Activated naive CD4-positive, alpha-beta T cell treated with anti-CD3 and anti-CD28 coated beads, Interleukin-2, amount 50 U/mL, for 72 hours (primary cell): ENCODE results near the gene LRBA. TPM values are rescaled to one million over a fixed set of nuclear protein-coding genes. Genes with fewer than 3 reads are reported as not detected.

Experiments used
- ATAC-seq, 2 donors: fragments of 150-1000 bp; cut with Tn5 transposase; 2 replicates each; pipeline ENCODE4 v1.10.0; 2021; ENCODE audit warnings: mild to moderate bottlenecking in 2 of 2, moderate library complexity in 2 of 2
- DNase-seq, 2 donors: peaks; one replicate each; pipeline ENCODE4 v3.0.0; 2021 to 2022; ENCODE audit warnings: low spot score in 2 of 2
- H3K27ac Mint-ChIP-seq, 2 donors: one replicate each; pipeline ENCODE4 v1.8.0; 2022; ENCODE audit warnings: mild to moderate bottlenecking in 2 of 2, mixed read lengths in 2 of 2
- H3K36me3 Mint-ChIP-seq, 2 donors: one replicate each; pipeline ENCODE4 v1.8.0; 2022; ENCODE audit warnings: mixed read lengths in 2 of 2
- H3K9me3 Mint-ChIP-seq, 2 donors: one replicate each; pipeline ENCODE4 v1.8.0; 2022; ENCODE audit warnings: mixed read lengths in 2 of 2
- total RNA-seq, 2 donors: library from RNA; stranded (reverse); gene quantifications; one replicate each; pipeline ENCODE4 v1.2.3, GENCODE V29; 2022

Gene LRBA
- total RNA-seq, 2 donors from 2014 or later, result 72.0 to 77.9 TPM

GRCh38 chr4:150289881-150290280 lies 725.2 kb downstream of the LRBA start:
- H3K36me3 Mint-ChIP-seq, result peaks cover 5% of the 10 kb centered on the region in 2 donors
- H3K27ac Mint-ChIP-seq, result no peak overlapping the region
- ATAC-seq (no peak), DNase-seq (no peak)
- H3K9me3 Mint-ChIP-seq, result no peaks in the 10 kb centered on the region

GRCh38 chr4:150289198-150289597 lies 725.9 kb downstream of the LRBA start:
- Mint-ChIP-seq H3K36me3 (peaks cover 5% of the 10 kb centered on the region in 2 donors), H3K27ac (no peak overlapping the region), H3K9me3 (no peaks in the 10 kb centered on the region)
- ATAC-seq, result no peak
- DNase-seq, result no peak

- no peaks in the 10 kb centered on the region for H3K9me3 Mint-ChIP-seq
- peaks cover 20 to 25% of the 10 kb centered on the region in 2 donors for H3K36me3 Mint-ChIP-seq
- ATAC-seq (no peak), DNase-seq (no peak)
- no peak overlapping the region for H3K27ac Mint-ChIP-seq
Observed at GRCh38 chr4:150286656-150287055, 728.4 kb downstream of the LRBA start.

- Mint-ChIP-seq H3K36me3 (peaks cover 48 to 51% of the 10 kb centered on the region in 2 donors), H3K27ac (peak overlapping the region in 1 of 2 donors; percentile 39), H3K9me3 (peaks cover 0 to 5% of the 10 kb centered on the region in 2 donors)
- ATAC-seq (peak in 1 of 2 donors; percentile 50), DNase-seq (no peak)
Observed at GRCh38 chr4:150283689-150284088, 731.4 kb downstream of the LRBA start.

- DNase-seq, result no peak
- no peak for ATAC-seq
- Mint-ChIP-seq H3K36me3 (peaks cover 61 to 72% of the 10 kb centered on the region in 2 donors), H3K27ac (peak overlapping the region in 1 of 2 donors; percentile 53), H3K9me3 (peaks cover 4 to 10% of the 10 kb centered on the region in 2 donors)
Observed at GRCh38 chr4:150280975-150281374, 734.1 kb downstream of the LRBA start.

DNA sequence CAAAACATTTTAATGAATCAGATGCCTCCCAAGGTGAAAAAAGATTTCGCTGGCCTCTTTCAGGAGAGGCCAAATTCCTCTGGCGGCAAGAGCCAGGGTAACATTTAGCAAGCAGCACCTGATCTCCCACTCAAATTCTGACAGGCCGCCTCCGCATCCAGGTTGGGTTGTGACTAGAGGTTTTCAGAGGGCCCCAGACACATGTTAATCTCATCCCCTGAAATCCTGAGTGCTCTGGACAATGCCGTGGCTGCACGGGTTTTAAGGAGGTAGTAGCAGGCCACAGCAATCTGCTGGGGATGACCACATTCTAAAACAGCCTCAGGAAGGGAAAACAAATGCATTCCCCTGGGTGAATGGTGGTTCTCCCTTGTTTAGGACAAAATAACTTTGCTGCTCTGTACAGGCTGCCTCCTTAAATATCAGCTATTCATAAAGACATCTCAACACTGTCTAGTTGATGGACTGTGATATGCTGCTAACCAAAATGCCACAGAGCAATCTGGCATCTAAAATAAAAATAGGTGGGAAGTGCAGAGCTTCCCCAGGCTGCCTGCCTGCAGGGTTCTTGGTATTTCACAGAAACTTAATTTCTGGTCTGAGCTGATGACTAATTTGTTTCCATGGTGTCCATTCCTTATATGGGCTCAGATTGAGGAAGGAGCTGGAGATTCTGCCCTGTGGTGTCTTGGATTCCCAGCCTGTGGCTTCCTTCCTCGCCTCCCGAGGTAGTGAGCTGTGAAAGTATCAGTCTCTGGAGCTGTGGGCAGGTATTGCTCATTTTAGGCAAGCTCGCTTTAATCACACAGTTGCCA lies 734.8 kb downstream of the LRBA start:
- peak in 1 of 2 donors; percentile 28 for ATAC-seq
- Mint-ChIP-seq H3K9me3 (peaks cover 4 to 10% of the 10 kb centered on the region in 2 donors), H3K27ac (peak overlapping the region; percentile 14 to 53), H3K36me3 (peaks cover 64 to 74% of the 10 kb centered on the region in 2 donors)
- DNase-seq, result no peak

DNA sequence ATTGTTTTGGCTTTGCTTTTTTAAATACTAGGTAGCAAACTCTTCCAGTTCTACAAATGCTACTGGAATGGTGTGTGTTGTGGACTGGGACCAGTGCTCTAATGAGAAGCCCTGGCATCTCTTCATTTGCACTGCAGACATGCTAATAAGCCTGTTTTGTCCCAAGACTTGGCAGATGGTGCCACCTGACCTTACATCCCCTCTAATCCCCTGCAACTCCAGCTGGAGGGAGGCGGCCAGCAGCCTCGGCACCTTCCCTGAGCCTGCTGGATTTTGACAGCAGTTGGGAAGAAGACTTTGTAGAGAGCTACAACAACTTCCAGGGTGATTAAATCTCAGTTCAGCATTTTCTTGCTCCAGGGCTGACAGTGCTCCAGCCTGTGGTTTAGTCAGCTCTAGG lies 736.9 kb downstream of the LRBA start:
- Mint-ChIP-seq H3K27ac (no peak overlapping the region), H3K36me3 (peaks cover 74 to 81% of the 10 kb centered on the region in 2 donors), H3K9me3 (peaks cover 9 to 16% of the 10 kb centered on the region in 2 donors)
- ATAC-seq (no peak), DNase-seq (no peak)

DNA sequence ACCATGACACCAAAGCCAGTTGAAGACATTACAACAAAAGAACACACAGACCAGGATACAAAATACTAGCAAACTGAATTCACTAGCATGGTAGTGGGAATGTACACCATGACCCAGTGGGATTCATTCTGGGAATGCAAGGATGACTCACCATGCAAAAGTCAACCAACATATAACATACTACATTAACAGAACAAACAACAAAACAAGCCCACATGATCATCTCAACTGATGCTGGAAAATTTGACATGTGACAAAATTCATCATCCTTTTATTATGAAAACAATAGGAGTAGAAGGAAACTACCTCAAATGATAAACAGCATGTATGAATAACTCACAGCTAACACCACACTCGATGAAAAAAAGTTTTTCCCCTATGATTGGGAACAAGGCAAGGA lies 746.6 kb downstream of the LRBA start:
- ATAC-seq (no peak), DNase-seq (no peak)
- Mint-ChIP-seq H3K27ac (peak overlapping the region in 1 of 2 donors; percentile 63), H3K36me3 (peaks cover 17 to 43% of the 10 kb centered on the region in 2 donors), H3K9me3 (peaks cover 0 to 4% of the 10 kb centered on the region in 2 donors)

- DNase-seq, result no peak
- Mint-ChIP-seq H3K27ac (no peak overlapping the region), H3K36me3 (peaks cover 6 to 32% of the 10 kb centered on the region in 2 donors), H3K9me3 (peaks cover 0 to 4% of the 10 kb centered on the region in 2 donors)
- no peak for ATAC-seq
Observed at GRCh38 chr4:150265806-150266205, 749.3 kb downstream of the LRBA start.

DNA sequence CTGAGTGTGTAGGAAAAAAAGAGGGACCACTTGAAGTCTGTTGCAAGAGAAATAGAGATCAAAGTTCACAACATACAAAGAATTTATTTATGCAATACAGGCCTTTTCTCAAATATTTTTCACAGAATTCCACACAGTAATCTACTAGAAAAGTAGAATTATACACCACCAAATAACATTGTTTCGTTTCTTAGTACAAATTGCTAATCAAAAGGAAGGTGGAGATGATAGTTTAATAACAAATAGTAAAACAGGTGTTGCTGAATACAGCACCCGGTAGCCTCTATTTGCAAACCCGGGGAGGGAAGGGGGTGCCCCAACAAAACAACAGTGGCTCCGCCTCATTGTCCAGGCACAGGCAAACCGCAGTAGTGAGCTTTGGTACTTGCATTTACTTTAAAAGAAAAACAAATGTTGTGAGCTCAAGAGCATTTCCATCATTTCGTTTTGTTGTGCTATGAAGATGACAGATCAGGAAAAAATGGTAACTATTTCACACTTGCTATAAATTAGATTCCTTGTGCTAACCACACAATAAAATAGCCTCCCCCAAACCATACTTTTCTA lies 750.4 kb downstream of the LRBA start:
- Mint-ChIP-seq H3K27ac (peak overlapping the region in 1 of 2 donors; percentile 48), H3K36me3 (peaks cover 6 to 25% of the 10 kb centered on the region in 2 donors), H3K9me3 (peaks cover 0 to 4% of the 10 kb centered on the region in 2 donors)
- no peak for ATAC-seq
- DNase-seq, result no peak

DNA sequence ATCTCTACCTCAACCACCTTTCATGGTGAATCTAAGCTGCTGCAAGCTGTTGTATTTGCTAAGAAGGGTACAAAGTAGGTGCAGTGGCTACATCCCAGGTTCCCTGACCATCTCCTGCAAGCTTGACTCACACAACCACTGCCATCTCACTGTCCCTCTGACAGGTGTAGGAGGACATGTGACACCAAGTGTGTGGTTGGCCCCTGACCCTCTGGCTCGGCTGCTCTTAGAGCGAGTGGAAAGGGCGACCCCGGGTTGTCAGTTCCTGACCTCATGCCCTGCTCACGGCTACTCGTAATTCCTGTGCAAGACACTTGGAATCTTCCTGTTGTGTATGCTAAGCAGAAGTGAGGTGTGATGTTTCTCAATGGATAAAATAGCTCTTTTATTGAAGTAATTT lies 752.5 kb downstream of the LRBA start:
- DNase-seq (no peak), ATAC-seq (no peak)
- Mint-ChIP-seq H3K9me3 (peaks cover 0 to 4% of the 10 kb centered on the region in 2 donors), H3K27ac (no peak overlapping the region), H3K36me3 (peaks cover 6 to 12% of the 10 kb centered on the region in 2 donors)

GRCh38 chr4:150261571-150261970 lies 753.5 kb downstream of the LRBA start:
- DNase-seq (no peak), ATAC-seq (no peak)
- peaks cover 6 to 7% of the 10 kb centered on the region in 2 donors for H3K36me3 Mint-ChIP-seq
- H3K9me3 Mint-ChIP-seq, result no peaks in the 10 kb centered on the region
- H3K27ac Mint-ChIP-seq, result no peak overlapping the region

DNA sequence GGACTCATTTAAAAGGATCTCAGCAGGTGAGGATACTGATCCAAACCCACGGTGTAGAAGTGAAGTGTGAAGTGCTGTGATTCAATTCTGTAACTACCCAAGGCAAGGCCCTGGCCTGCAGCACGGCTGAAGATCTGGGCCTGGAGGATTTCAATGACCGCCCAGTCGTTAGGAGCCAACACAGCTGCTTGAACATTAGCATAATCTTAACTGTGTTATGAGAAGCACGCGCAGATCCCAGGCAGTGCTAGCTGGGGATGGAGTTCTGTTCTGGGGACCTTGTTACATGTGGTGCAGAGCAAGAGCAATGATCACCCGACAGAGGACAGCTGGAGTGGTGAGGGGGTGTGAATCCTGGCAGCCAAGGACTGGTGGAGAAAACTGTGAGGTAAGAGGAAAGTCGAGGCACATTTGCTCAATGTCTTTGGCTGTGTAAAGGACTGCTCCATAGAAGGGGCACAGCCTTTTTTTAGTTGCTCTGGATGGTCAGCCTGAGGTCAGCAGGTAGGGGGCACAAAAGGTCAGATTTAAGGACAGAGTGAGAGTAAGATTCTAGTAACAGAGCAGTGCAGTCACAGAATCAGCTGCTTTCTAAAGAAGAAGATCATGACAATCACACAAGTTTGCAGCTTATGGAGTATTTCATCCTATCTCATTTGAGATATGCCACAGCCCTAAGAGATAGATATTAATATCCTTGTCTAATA lies 755.1 kb downstream of the LRBA start:
- Mint-ChIP-seq H3K36me3 (peaks cover 0 to 6% of the 10 kb centered on the region in 2 donors), H3K27ac (peak overlapping the region in 1 of 2 donors; percentile 23), H3K9me3 (no peaks in the 10 kb centered on the region)
- ATAC-seq, result no peak
- no peak for DNase-seq

GRCh38 chr4:150258569-150258968 lies 756.5 kb downstream of the LRBA start:
- no peaks in the 10 kb centered on the region for H3K36me3 Mint-ChIP-seq
- DNase-seq (no peak), ATAC-seq (no peak)
- H3K9me3 Mint-ChIP-seq, result no peaks in the 10 kb centered on the region
- H3K27ac Mint-ChIP-seq, result peak overlapping the region in 1 of 2 donors; percentile 18

GRCh38 chr4:150256841-150257730 lies 758.0 kb downstream of the LRBA start:
- no peaks in the 10 kb centered on the region for H3K9me3 Mint-ChIP-seq
- ATAC-seq (no peak), DNase-seq (no peak)
- no peaks in the 10 kb centered on the region for H3K36me3 Mint-ChIP-seq
- peak overlapping the region; percentile 53 to 55 for H3K27ac Mint-ChIP-seq

DNA sequence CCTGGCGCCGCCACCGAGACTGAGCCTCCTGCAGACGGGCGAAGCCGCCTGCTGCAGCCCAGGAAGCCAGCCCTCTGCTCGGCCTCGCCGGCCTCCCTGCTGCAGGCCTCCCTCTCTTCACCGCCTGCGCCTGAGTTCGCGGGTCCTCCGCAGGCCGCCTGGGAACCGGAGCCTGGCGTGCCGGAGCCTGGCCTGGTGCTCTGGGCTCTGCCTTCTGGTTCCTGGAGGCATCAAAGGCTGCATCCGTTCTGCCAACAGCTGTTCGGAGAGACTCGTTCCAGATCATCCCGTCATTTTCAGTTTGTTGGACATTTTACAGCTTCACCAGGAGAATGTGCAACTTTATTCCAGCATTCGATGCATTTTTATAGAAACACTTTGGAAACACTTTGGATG lies 758.9 kb downstream of the LRBA start:
- Mint-ChIP-seq H3K27ac (peak overlapping the region; percentile 53 to 55), H3K36me3 (no peaks in the 10 kb centered on the region), H3K9me3 (no peaks in the 10 kb centered on the region)
- DNase-seq (no peak), ATAC-seq (no peak)
